GM19463 (cell line): ENCODE results near the gene UGT2B11.
"Not testable (repeated sequence)": the region's sequence is repeated elsewhere in the genome, so short reads cannot be mapped to it uniquely, and the experiment has no call there.

Experiments
- ATAC-seq: cut with Tn5 transposase; IDR thresholded peaks from one replicate; pipeline ENCODE4 v1.9.1; 2021; ENCODE audit warnings: mild to moderate bottlenecking, moderate library complexity; ENCODE audit not compliant: unreplicated experiment

UGT2B11 gene

GRCh38 chr4:69214716-69215115 lies at the start of gene UGT2B11:
Gene UGT2B11, minus strand, starts transcription at chr4:69214748. Its CDS starts 26 bp downstream, at chr4:69214722.
- ATAC-seq, result no peak

GRCh38 chr4:69253147-69253772 lies 38.7 kb upstream of the UGT2B11 start:
- ATAC-seq, result not testable (repeated sequence)

- not testable (repeated sequence) for ATAC-seq
Observed at GRCh38 chr4:69250884-69251283, 36.3 kb upstream of the UGT2B11 start.

- ATAC-seq, result not testable (repeated sequence)
Observed at GRCh38 chr4:69242562-69243240, 28.2 kb upstream of the UGT2B11 start.

GRCh38 chr4:69241746-69242145 lies 27.2 kb upstream of the UGT2B11 start:
- ATAC-seq, result not testable (repeated sequence)

GRCh38 chr4:69240787-69241186 lies 26.2 kb upstream of the UGT2B11 start:
- ATAC-seq, result not testable (repeated sequence)

GRCh38 chr4:69239557-69240168 lies 25.1 kb upstream of the UGT2B11 start:
- ATAC-seq, result no peak

GRCh38 chr4:69239092-69239491 lies 24.5 kb upstream of the UGT2B11 start:
- no peak for ATAC-seq

GRCh38 chr4:69224891-69225290 lies 10.3 kb upstream of the UGT2B11 start:
- ATAC-seq, result no peak

- not testable (repeated sequence) for ATAC-seq
Observed at GRCh38 chr4:69223277-69223676, 8.7 kb upstream of the UGT2B11 start.

- not testable (repeated sequence) for ATAC-seq
Observed at GRCh38 chr4:69218491-69218890, 3.9 kb upstream of the UGT2B11 start.

- no peak for ATAC-seq
Observed at GRCh38 chr4:69210911-69211310, 3.6 kb downstream of the UGT2B11 start.

GRCh38 chr4:69198506-69198905 lies 16.0 kb downstream of the UGT2B11 start:
- ATAC-seq, result not testable (repeated sequence)

- ATAC-seq, result no peak
Observed at GRCh38 chr4:69196209-69196965, 18.2 kb downstream of the UGT2B11 start.

GRCh38 chr4:69194166-69194565 lies 20.4 kb downstream of the UGT2B11 start:
- ATAC-seq, result no peak

GRCh38 chr4:69191905-69192304 lies 22.6 kb downstream of the UGT2B11 start:
- not testable (repeated sequence) for ATAC-seq

GRCh38 chr4:69190621-69191020 lies 23.9 kb downstream of the UGT2B11 start:
- ATAC-seq, result not testable (repeated sequence)

GRCh38 chr4:69181519-69182169 lies 32.9 kb downstream of the UGT2B11 start:
- not testable (repeated sequence) for ATAC-seq

- not testable (repeated sequence) for ATAC-seq
Observed at GRCh38 chr4:69179817-69180216, 34.7 kb downstream of the UGT2B11 start.

- not testable (repeated sequence) for ATAC-seq
Observed at GRCh38 chr4:69178751-69179205, 35.8 kb downstream of the UGT2B11 start.
